ENCODE results near the gene IPO11.

IPO11 gene

DNA sequence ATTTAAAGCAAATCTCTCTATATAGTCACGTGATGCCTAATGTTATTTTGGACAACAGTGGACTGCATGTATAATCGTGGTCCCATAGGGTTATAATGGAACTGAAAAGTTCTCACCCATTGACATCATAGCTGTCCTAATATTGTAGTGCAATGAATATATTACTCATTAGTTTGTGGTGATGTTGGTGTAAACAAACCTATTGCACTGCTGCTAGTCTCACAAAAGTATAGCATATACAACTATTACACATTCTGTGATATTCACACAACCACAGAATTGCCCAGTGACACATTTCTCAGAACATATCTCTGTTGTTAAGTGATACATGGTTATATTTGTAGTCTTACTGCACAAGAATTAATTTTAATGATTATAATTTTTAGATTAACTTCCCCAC lies 37.7 kb downstream of the IPO11 start:
- Histone ChIP-seq H3K36me3 (ENCODE audit: insufficient read depth, low read length) (peaks cover 66% of the 10 kb centered on the region), H3K4me1 (ENCODE audit: insufficient read depth, low read length) (no peaks in the 10 kb centered on the region), H3K4me3 (ENCODE audit: low read length) (no peak overlapping the region), H3K9ac (ENCODE audit: low read depth, low read length) (no peak overlapping the region), H3K27ac (ENCODE audit: low read depth, low read length) (no peak overlapping the region), H3K9me3 (ENCODE audit: insufficient read depth, low read depth, low read length) (no peaks in the 10 kb centered on the region), H3K27me3 (ENCODE audit: insufficient read depth, low read length) (no peaks in the 10 kb centered on the region)
- 93% methylated on average over 2 of the region's 2 CpGs for WGBS

DNA sequence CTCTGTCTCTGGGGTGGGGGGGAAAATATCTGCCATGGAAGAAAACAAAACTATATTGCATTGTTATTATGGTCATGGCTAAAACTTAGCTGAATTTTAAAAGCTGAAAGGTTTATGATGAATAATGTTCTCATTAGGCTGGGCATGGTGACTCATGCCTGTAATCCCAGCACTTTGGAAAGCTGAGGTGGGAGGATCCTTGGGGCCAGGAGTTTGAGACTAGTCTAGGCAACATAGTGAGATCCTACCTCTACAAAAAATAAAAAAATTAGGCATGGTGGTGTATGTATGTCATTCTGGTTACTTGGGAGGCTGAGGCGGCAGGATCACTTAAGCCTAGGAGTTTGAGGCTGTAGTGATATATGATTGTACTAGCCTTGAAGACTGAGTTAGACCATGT lies 44.5 kb downstream of the IPO11 start:
- no peaks in the 10 kb centered on the region for H3K9me3 ChIP-seq (ENCODE audit: insufficient read depth, low read depth, low read length)
- H3K36me3 ChIP-seq (ENCODE audit: insufficient read depth, low read length): peaks cover 33% of the 10 kb centered on the region
- no peak overlapping the region for H3K27ac ChIP-seq (ENCODE audit: low read depth, low read length)
- H3K4me3 ChIP-seq (ENCODE audit: low read length): no peak overlapping the region
- H3K9ac ChIP-seq (ENCODE audit: low read depth, low read length): no peak overlapping the region
- H3K27me3 ChIP-seq (ENCODE audit: insufficient read depth, low read length): no peaks in the 10 kb centered on the region
- 100% methylated on average over 1 of the region's 1 CpG for WGBS
- peaks cover 7% of the 10 kb centered on the region for H3K4me1 ChIP-seq (ENCODE audit: insufficient read depth, low read length)

DNA sequence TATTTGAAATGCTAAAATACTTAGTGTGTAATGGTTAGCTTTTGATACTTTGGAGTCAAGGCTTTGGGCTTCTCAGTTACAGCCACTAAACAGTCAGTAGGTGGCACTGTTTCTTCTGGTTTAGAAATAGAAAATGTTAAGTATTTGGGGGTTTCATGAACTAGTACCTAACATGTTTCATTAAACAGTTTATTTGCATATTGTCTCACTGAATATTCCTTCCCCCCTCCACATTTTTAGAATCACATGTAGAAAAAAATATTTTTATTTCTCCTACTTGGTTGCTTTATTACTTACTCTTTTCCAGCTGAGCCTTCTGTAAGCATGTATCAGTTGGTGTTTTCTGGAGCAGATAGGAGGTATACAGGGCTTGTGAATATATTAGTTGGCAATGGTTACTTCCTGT lies 48.0 kb downstream of the IPO11 start:
- Histone ChIP-seq H3K27me3 (ENCODE audit: insufficient read depth, low read length) (no peaks in the 10 kb centered on the region), H3K27ac (ENCODE audit: low read depth, low read length) (no peak overlapping the region), H3K9me3 (ENCODE audit: insufficient read depth, low read depth, low read length) (no peaks in the 10 kb centered on the region), H3K36me3 (ENCODE audit: insufficient read depth, low read length) (peaks cover 4% of the 10 kb centered on the region), H3K4me1 (ENCODE audit: insufficient read depth, low read length) (peaks cover 7% of the 10 kb centered on the region), H3K9ac (ENCODE audit: low read depth, low read length) (no peak overlapping the region), H3K4me3 (ENCODE audit: low read length) (no peak overlapping the region)

DNA sequence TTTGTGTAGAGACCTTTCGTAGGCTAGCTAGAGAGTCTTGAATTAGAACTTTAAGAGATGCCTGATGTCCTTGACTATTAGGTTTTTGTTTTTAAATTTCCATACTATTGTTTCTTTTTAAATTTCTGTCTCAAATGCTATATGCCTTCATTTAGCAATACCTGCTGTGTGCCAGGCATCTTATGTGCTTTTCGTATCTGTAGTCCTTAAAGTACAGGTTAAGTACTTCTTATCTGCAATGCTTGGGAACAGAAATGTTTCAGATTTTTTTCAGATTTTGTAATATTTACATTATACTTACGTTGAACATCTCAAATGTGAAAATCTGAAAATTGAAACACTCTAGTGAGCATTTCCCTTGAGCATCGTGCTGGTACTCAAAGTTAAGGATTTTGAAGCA lies 49.0 kb downstream of the IPO11 start:
- no peak overlapping the region for H3K4me3 ChIP-seq (ENCODE audit: low read length)
- H3K27ac ChIP-seq (ENCODE audit: low read depth, low read length): no peak overlapping the region
- peaks cover under 1% of the 10 kb centered on the region for H3K36me3 ChIP-seq (ENCODE audit: insufficient read depth, low read length)
- H3K4me1 ChIP-seq (ENCODE audit: insufficient read depth, low read length): peaks cover 7% of the 10 kb centered on the region
- H3K9me3 ChIP-seq (ENCODE audit: insufficient read depth, low read depth, low read length): no peaks in the 10 kb centered on the region
- 97% methylated on average over 4 of the region's 4 CpGs for WGBS
- peak overlapping the region; percentile 27; the same call in 1 of the 2 replicates for H3K9ac ChIP-seq (ENCODE audit: low read depth, low read length)
- H3K27me3 ChIP-seq (ENCODE audit: insufficient read depth, low read length): no peaks in the 10 kb centered on the region

DNA sequence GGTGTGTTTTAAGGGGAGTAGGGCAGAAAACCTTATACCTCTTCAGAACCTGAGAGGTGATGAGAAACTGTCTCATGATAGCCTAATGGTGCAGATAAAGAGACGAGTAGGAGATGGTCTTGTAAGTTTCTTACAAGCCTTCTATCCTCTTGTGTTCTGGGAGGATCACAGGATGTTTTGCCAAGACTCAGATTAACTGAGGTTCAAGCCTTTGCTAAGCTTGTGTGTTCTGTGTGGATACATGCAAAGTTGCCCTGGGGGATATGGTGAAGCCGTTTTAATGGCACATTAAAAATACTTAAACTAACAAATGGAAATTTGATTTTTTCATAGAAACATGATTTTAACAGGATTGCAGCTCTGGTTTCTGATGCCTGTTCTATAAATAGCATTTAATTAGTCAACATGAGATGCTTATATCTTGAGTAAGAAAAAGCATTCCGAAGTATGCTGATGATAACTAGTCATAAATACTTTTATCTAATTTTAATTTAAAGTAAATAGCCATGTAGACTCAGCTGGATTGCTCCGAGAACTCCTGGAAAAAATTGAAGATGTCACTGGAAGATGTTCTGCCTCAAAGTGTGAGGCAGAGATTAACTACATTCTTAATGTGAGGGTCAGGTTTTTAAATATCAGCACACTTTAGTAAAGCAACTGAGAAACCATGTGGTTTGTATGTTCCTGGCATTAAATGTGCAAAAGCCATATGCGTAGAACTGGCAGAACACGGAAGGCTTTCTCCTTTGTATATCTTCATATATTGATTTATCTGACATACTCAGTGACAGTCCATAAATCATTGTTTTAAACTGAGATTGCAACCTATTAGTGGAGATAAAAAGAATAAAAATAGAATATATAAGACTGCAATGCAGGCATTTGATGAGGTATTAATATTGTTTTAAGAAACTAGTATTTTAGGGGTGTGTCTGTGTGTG lies 53.7 kb downstream of the IPO11 start:
- Histone ChIP-seq H3K36me3 (ENCODE audit: insufficient read depth, low read length) (peaks cover 35% of the 10 kb centered on the region), H3K9ac (ENCODE audit: low read depth, low read length) (no peak overlapping the region), H3K9me3 (ENCODE audit: insufficient read depth, low read depth, low read length) (no peaks in the 10 kb centered on the region), H3K27me3 (ENCODE audit: insufficient read depth, low read length) (no peaks in the 10 kb centered on the region), H3K27ac (ENCODE audit: low read depth, low read length) (no peak overlapping the region), H3K4me3 (ENCODE audit: low read length) (no peak overlapping the region), H3K4me1 (ENCODE audit: insufficient read depth, low read length) (no peaks in the 10 kb centered on the region; the same call in 1 of the 2 replicates)
- WGBS: 90% methylated on average over 4 of the region's 6 CpGs

DNA sequence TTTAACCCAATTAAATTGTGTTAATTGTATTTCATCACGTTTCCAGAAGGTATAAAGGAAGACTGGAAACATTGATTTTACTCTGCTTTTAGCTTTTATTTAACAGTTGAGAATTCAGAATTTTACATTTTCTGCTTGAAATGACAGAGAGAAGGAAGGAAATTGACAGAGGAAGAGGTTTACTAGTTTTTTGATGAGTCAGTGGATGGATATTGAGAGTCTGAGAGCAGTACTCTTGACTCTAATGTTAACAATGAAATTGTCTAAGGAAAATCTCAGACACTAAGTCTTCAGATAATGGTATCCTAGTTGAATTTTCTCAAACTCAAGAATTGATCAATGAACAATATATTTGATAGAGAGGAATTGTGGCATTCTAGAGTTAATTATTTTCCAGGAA lies 60.6 kb downstream of the IPO11 start:
- no peaks in the 10 kb centered on the region for H3K9me3 ChIP-seq (ENCODE audit: insufficient read depth, low read depth, low read length)
- peaks cover 45% of the 10 kb centered on the region for H3K36me3 ChIP-seq (ENCODE audit: insufficient read depth, low read length)
- no peak overlapping the region for H3K9ac ChIP-seq (ENCODE audit: low read depth, low read length)
- H3K4me3 ChIP-seq (ENCODE audit: low read length): no peak overlapping the region
- H3K27me3 ChIP-seq (ENCODE audit: insufficient read depth, low read length): no peaks in the 10 kb centered on the region
- WGBS: 80% methylated on average over 1 of the region's 1 CpG
- H3K27ac ChIP-seq (ENCODE audit: low read depth, low read length): no peak overlapping the region
- no peaks in the 10 kb centered on the region; the same call in 1 of the 2 replicates for H3K4me1 ChIP-seq (ENCODE audit: insufficient read depth, low read length)

DNA sequence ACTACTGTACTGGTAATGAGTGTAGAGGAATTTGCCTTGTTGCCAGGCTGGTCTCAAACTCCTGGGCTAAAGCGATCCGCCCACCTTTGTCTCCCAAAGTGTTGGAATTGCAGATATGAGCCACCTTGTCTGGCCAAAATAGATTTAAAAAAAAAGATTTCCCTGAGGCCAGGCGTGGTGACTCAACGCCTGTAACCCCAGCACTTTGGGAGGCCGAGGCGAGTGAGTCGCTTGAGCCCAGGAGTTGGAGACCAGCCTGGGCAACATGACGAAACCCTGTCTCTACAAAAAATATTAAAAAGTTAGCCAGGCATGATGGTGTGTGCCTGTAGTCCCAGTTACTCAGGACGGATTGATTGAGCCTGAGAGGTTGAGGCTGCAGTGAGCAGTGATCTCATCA lies 62.5 kb downstream of the IPO11 start:
- no peak overlapping the region for H3K27ac ChIP-seq (ENCODE audit: low read depth, low read length)

DNA sequence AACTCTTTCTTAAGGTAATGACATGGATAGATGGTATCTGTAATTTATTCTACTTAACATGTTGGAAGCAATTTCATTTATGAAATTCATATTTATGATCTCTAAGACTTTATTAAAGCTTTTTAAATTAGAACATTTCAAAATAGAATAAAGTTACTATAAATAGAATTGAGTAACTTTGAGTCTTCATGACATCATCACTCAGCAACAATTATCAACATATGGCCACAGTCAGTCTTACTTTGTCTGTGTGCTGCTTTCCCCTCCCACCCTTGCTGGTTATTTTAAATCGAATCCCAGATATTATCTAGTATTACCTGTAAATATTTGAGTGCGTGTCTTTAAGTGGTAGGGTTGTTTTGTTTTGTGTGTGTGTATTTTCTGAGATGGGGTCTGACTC lies 65.2 kb downstream of the IPO11 start:
- Histone ChIP-seq H3K36me3 (ENCODE audit: insufficient read depth, low read length) (peaks cover 31% of the 10 kb centered on the region), H3K9ac (ENCODE audit: low read depth, low read length) (no peak overlapping the region), H3K4me3 (ENCODE audit: low read length) (no peak overlapping the region), H3K4me1 (ENCODE audit: insufficient read depth, low read length) (no peaks in the 10 kb centered on the region; the same call in 1 of the 2 replicates), H3K27me3 (ENCODE audit: insufficient read depth, low read length) (no peaks in the 10 kb centered on the region), H3K27ac (ENCODE audit: low read depth, low read length) (no peak overlapping the region), H3K9me3 (ENCODE audit: insufficient read depth, low read depth, low read length) (no peaks in the 10 kb centered on the region)
- WGBS: 100% methylated on average over 1 of the region's 2 CpGs

More for the DNA sequence above, 62.5 kb downstream of the IPO11 start:
- Histone ChIP-seq H3K36me3 (ENCODE audit: insufficient read depth, low read length) (peaks cover 35% of the 10 kb centered on the region), H3K4me3 (ENCODE audit: low read length) (no peak overlapping the region), H3K27me3 (ENCODE audit: insufficient read depth, low read length) (no peaks in the 10 kb centered on the region), H3K4me1 (ENCODE audit: insufficient read depth, low read length) (no peaks in the 10 kb centered on the region; the same call in 1 of the 2 replicates), H3K9ac (ENCODE audit: low read depth, low read length) (no peak overlapping the region), H3K9me3 (ENCODE audit: insufficient read depth, low read depth, low read length) (no peaks in the 10 kb centered on the region)
- WGBS: 91% methylated on average over 9 of the region's 9 CpGs

DNA sequence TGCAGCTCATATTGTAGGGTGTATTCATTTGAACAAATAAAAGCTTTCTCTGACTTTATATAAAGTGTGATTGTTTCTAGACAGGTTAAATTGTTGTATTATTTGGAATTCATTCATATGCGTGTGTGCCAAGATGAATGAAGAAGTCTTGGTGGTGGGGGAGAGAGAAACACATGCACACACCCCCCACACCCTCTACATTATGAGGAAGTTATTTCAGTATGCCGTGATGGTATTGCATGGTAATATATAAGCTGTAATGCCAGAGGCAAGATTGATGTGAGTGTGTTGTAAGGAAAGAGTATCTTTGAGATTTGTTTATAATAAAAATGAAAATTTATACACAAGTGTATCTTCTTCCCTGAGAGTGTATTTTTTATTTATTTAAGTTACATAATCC lies 71.0 kb downstream of the IPO11 start:
- Histone ChIP-seq H3K9me3 (ENCODE audit: insufficient read depth, low read depth, low read length) (no peaks in the 10 kb centered on the region), H3K9ac (ENCODE audit: low read depth, low read length) (no peak overlapping the region), H3K27ac (ENCODE audit: low read depth, low read length) (no peak overlapping the region), H3K36me3 (ENCODE audit: insufficient read depth, low read length) (peaks cover 44% of the 10 kb centered on the region), H3K4me3 (ENCODE audit: low read length) (no peak overlapping the region), H3K27me3 (ENCODE audit: insufficient read depth, low read length) (no peaks in the 10 kb centered on the region), H3K4me1 (ENCODE audit: insufficient read depth, low read length) (no peaks in the 10 kb centered on the region)
- WGBS: 57% methylated on average over 1 of the region's 2 CpGs

DNA sequence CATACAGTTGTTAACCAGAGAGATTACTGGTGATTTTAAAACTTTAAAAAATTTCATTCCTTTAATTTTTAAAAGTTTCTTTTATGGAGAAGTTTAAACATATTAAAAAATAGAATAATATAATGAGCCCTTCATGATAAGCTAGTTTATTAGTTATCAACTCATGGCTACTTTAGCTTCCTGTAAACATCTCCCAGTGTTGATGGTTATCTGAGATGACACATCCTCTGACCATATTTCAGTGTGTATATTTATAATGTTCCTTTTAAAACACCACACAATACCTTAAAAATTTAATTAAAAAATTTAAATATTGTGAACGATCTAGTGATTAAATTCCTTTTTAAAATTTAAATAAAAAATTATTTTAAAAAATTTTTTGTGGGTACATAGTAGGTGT lies 74.1 kb downstream of the IPO11 start:
- no peaks in the 10 kb centered on the region for H3K9me3 ChIP-seq (ENCODE audit: insufficient read depth, low read depth, low read length)
- H3K4me3 ChIP-seq (ENCODE audit: low read length): no peak overlapping the region
- H3K4me1 ChIP-seq (ENCODE audit: insufficient read depth, low read length): no peaks in the 10 kb centered on the region
- H3K9ac ChIP-seq (ENCODE audit: low read depth, low read length): no peak overlapping the region
- H3K27ac ChIP-seq (ENCODE audit: low read depth, low read length): no peak overlapping the region
- peaks cover 63% of the 10 kb centered on the region for H3K36me3 ChIP-seq (ENCODE audit: insufficient read depth, low read length)
- no CpG with 5 or more reads among the region's 1 CpG for WGBS
- no peaks in the 10 kb centered on the region for H3K27me3 ChIP-seq (ENCODE audit: insufficient read depth, low read length)

DNA sequence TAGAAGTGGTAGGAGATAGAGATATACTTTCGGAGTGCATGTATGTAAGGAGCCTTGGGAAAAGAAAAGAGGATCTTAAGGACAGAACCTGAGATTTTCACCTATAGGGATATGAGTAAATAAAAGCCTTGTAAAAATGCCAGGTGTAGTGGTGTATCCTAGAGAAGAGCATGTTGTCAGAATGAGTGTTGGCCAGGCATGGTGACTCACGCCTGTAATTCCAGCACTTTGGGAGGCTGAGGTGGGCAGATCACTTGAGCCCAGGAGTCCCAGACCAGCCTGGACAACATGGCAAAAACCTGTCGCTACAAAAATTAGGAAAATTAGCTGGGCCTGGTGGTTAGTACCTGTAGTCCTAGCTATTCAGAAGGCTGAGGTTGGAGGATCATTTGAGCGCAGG lies 76.0 kb downstream of the IPO11 start:
- Histone ChIP-seq H3K9ac (ENCODE audit: low read depth, low read length) (no peak overlapping the region), H3K4me1 (ENCODE audit: insufficient read depth, low read length) (no peaks in the 10 kb centered on the region), H3K27me3 (ENCODE audit: insufficient read depth, low read length) (no peaks in the 10 kb centered on the region), H3K9me3 (ENCODE audit: insufficient read depth, low read depth, low read length) (no peaks in the 10 kb centered on the region), H3K27ac (ENCODE audit: low read depth, low read length) (no peak overlapping the region), H3K36me3 (ENCODE audit: insufficient read depth, low read length) (peaks cover 73% of the 10 kb centered on the region), H3K4me3 (ENCODE audit: low read length) (no peak overlapping the region)
- WGBS: 68% methylated on average over 4 of the region's 4 CpGs
